GM12865 (cell line): Measurements from ENCODE around the gene CKAP5.

ENCODE experiments used
- DNase-seq: peaks from one replicate; pipeline ENCODE4 v3.0.0; 2010; ENCODE audit warnings: low read depth
- H3K4me3 ChIP-seq: 2 replicates; pipeline ENCODE4 v1.5.1; 2011; ENCODE audit warnings: mild to moderate bottlenecking, low read depth, low read length, control low read depth
- CTCF ChIP-seq: IDR thresholded peaks from 2 replicates; pipeline ENCODE4 v1.5.1; 2011; ENCODE audit warnings: low read length, control low read depth, low read depth, inconsistent platforms; ENCODE audit not compliant: insufficient read depth; ENCODE audit errors: missing control alignments

Gene CKAP5

GRCh38 chr11:46759196-46759595, 86.9 kb downstream of the CKAP5 start:
- H3K4me3 ChIP-seq, result no peak overlapping the region
- DNase-seq, result no peak
- TF ChIP-seq CTCF, result no peak

DNA sequence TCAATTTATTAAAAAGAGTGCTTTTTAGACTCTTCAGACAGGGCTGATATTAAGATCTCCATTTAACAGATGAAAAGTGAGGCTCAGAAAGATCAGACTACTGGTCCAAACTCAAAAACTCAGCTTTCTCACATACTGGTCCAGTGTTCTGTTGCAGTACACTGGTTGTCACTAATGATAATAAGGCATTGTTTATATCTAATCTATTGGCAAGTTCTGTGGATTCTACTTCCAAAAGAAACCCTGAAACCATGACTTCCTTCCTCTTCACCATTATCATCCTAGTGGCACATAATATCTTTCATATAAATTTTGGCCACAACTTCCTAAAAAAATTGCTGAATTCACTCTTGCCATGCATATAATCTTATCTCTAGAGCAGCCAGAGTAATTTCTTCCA, 90.1 kb downstream of the CKAP5 start:
- no peak for DNase-seq
- no peak for TF ChIP-seq CTCF
- H3K4me3 ChIP-seq, result no peak overlapping the region

DNA sequence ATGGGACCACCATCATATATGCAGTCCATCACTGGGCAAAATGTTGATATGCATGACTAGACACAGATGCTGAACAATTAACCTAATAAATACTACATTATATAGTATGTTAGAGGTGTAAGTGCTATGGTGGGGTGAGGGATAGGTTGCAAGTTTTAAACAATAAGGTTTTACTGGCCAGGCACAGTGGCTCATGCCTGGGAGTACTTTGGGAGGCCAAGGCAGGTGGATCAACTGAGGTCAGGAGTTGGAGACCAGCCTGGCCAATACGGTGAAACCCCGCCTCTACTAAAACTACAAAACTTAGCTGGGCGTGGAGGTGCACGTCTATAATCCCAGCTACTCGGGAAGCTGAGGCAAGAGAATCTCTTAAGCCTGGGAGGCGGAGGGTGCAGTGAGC, 98.9 kb downstream of the CKAP5 start:
- no peak overlapping the region for H3K4me3 ChIP-seq
- TF ChIP-seq CTCF, result no peak
- no peak for DNase-seq

DNA sequence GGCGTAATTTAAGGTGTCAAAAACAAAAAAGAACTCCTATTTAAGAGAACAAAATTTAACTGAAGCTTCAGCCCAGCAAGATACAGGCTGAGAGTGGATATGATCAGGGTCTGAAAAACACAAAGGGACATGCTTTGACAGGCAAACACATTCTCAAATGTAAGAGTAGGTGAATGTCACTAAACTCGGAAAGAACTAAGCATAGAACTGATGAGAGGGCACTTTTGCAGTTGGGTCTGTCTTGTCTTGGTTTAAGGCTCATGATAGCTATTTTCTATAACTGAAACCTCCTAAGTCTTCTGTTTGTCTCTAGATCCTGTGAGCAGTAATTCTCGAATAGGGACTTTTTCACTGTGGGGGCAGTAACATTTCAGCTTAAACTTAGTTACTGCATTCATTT, 100.1 kb downstream of the CKAP5 start:
- H3K4me3 ChIP-seq, result no peak overlapping the region
- DNase-seq, result no peak
- no peak for TF ChIP-seq CTCF

DNA sequence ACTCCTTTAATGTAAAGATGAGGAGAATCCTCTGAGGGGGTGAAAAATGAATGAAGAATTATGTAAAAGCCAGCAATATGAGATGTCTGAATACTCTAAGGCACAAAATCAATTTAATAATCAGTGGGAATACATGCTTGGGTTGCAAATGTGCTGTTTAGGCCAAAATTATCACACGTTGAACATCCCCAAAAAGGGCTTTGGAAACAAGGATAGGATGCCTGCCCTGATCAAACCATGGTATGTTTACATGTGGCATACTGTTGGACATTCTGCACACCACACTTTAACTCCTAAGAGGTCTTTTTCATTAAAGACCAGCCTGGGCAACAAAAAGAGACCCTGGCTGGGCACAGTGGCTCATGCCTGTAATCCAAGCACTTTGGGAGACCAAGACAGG, 100.8 kb downstream of the CKAP5 start:
- H3K4me3 ChIP-seq, result no peak overlapping the region
- no peak for TF ChIP-seq CTCF
- DNase-seq, result no peak

GRCh38 chr11:46743693-46744339, 102.3 kb downstream of the CKAP5 start:
- no peak overlapping the region for H3K4me3 ChIP-seq
- DNase-seq, result no peak
- TF ChIP-seq CTCF, result no peak

GRCh38 chr11:46743043-46743442, 103.0 kb downstream of the CKAP5 start:
- DNase-seq, result no peak
- no peak for TF ChIP-seq CTCF
- no peak overlapping the region for H3K4me3 ChIP-seq
